NCI-H526 (cell line): ENCODE data around the gene RAB7B.
A peak's percentile ranks its signal among the peaks of the same experiment; 100 is the strongest.

ENCODE experiments used
- DNase-seq, 2 experiments: peaks; one replicate each; lab custom pipeline; 2025; lab: John Stamatoyannopoulos, UW

RAB7B gene

GRCh38 chr1:206022766-206023165 lies 19.6 kb upstream of the RAB7B start:
- no peak for DNase-seq

- no peak for DNase-seq
Observed at GRCh38 chr1:206021626-206022365, 18.6 kb upstream of the RAB7B start.

- DNase-seq = no peak
Observed at GRCh38 chr1:206021008-206021625, 17.9 kb upstream of the RAB7B start.

- DNase-seq = no peak
Observed at GRCh38 chr1:206020393-206021007, 17.3 kb upstream of the RAB7B start.

- no peak for DNase-seq
Observed at GRCh38 chr1:206015071-206015470, 11.9 kb upstream of the RAB7B start.

- DNase-seq = no peak
Observed at GRCh38 chr1:206014601-206015000, 11.4 kb upstream of the RAB7B start.

GRCh38 chr1:206013026-206013795 lies 10.0 kb upstream of the RAB7B start:
- no peak for DNase-seq

GRCh38 chr1:206012086-206012859 lies 9.1 kb upstream of the RAB7B start:
- peak in 1 of 2 experiments; percentile 7 for DNase-seq

- DNase-seq = no peak
Observed at GRCh38 chr1:206011057-206011456, 7.9 kb upstream of the RAB7B start.

GRCh38 chr1:206010060-206010459 lies 6.9 kb upstream of the RAB7B start:
- no peak for DNase-seq

- no peak for DNase-seq
Observed at GRCh38 chr1:206006946-206007345, 3.8 kb upstream of the RAB7B start.

- DNase-seq = no peak
Observed at GRCh38 chr1:206005778-206006180, 2.6 kb upstream of the RAB7B start.

GRCh38 chr1:206005234-206005633 lies 2.0 kb upstream of the RAB7B start:
- no peak for DNase-seq

- no peak for DNase-seq
Observed at GRCh38 chr1:206004826-206005225, 1.6 kb upstream of the RAB7B start.

GRCh38 chr1:206003854-206004800 lies 932 bp upstream of the RAB7B start:
- no peak for DNase-seq

GRCh38 chr1:206002160-206002559 lies 1.0 kb downstream of the RAB7B start:
- no peak for DNase-seq

GRCh38 chr1:206001476-206001888 lies 1.7 kb downstream of the RAB7B start:
- DNase-seq = no peak

GRCh38 chr1:206000641-206001339 lies 2.4 kb downstream of the RAB7B start:
- DNase-seq = no peak

GRCh38 chr1:205998457-205999241 lies 4.5 kb downstream of the RAB7B start:
- DNase-seq = no peak
